ENCODE measurements around the gene CBARP. TPM values are rescaled to one million over a fixed set of nuclear protein-coding genes. Genes with fewer than 3 reads are reported as not detected.
A peak's percentile ranks its signal among the peaks of the same experiment; 100 is the strongest.

Gene CBARP
- total and polyA plus RNA-seq, 9 of the 15 experiments (the other 6 are each of a cell fraction or from before 2014, with no cell fraction given), result 0.03 to 8.9 (median 1.2) TPM; not detected in 1

DNA sequence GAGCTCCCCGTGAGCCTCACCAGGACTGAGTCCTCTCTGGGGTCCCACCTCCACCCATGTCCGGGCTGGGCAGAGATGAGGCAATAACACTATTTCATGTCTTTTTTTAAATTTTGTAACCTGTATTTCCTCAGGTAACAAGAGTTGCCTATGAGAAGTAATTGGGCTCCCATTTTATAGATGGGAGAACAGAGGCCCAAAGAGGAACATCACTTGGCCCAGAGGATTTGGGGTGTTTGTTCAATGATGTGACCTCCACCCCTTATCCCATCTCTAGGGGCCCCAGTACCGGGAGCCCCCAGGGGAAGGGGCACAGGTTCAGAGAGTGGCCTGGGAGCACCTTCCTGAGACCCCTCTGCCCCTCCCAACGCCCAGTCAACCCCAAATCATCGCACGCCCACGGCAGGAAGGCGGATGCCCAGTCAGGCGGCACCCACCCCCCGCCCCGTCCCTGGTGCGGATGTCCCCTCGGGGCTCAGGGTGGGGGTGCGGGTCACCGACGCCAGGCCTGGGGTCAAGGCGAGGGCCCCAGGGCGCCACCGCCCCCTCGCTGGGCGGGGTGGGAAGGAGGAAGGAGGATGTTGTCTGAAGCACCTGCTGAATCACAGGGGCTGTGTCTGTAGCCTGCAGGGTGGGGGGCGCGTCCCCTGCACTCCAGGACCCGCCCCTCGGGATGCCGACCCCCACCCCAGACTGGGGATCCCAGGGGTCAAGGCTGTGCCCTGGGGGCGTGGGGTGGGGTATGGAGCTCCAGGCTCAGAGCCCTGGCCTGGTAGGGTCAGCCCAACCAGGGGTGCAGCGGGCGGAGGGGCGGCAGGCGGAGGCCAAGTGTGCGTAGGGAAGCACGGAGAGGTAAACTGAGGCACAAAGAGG is 22.3 kb upstream of the CBARP start (continued):
- no peak for TF ChIP-seq CBX2 (IDR thresholded peaks at IDR 0.05; ENCODE audit: insufficient read depth, low read length, poor library complexity, severe bottlenecking)
- TF ChIP-seq NFE2L1 (tag; IDR thresholded peaks at IDR 0.05; ENCODE audit: borderline replicate concordance, low read depth), result no peak
- TF ChIP-seq JUN (IDR thresholded peaks at IDR 0.05; ENCODE audit: borderline replicate concordance, low read depth, low read length), result no peak
- 0 out of 2 replicates have a peak, but pooled peaks have one; percentile 61 for TF ChIP-seq JUN (CRISPR knock-in tag; IDR thresholded peaks at IDR 0.05; ENCODE audit: borderline replicate concordance)
- TF ChIP-seq HDAC2 (IDR thresholded peaks at IDR 0.05), result peak; percentile 45
- 0 out of 2 replicates have a peak, but pooled peaks have one; percentile 36 for TF ChIP-seq ETV1 (tag; conservative IDR thresholded peaks at IDR 0.05; ENCODE audit: low read depth)
- TF ChIP-seq ZNF143 (CRISPR knock-in tag; IDR thresholded peaks at IDR 0.05), result peak; percentile 43; the same call in 1 of the 2 replicates
- TF ChIP-seq SREBF1 (IDR thresholded peaks at IDR 0.05; ENCODE audit: borderline replicate concordance, low read depth, low read length), result no peak
- 0 out of 2 replicates have a peak, but pooled peaks have one; percentile 28 for TF ChIP-seq SMARCA5 (IDR thresholded peaks at IDR 0.05)
- TF ChIP-seq BCOR (IDR thresholded peaks at IDR 0.05), result peak; percentile 89
- TF ChIP-seq ZNF140 (CRISPR knock-in tag; IDR thresholded peaks at IDR 0.05), result no peak
- peak; percentile 48 for TF ChIP-seq RBFOX2 (IDR thresholded peaks at IDR 0.05; ENCODE audit: low read depth, low read length)
- peak in 1 of 2 experiments; percentile 69; a peak in 1 of 4 replicates for TF ChIP-seq RCOR1 (IDR thresholded peaks at IDR 0.05; ENCODE audit: borderline replicate concordance in 1 of 2, low read depth in 2 of 2, low read length in 2 of 2)
- TF ChIP-seq HIVEP1 (CRISPR knock-in tag; IDR thresholded peaks at IDR 0.05), result no peak
- TF ChIP-seq, protein P1, sequence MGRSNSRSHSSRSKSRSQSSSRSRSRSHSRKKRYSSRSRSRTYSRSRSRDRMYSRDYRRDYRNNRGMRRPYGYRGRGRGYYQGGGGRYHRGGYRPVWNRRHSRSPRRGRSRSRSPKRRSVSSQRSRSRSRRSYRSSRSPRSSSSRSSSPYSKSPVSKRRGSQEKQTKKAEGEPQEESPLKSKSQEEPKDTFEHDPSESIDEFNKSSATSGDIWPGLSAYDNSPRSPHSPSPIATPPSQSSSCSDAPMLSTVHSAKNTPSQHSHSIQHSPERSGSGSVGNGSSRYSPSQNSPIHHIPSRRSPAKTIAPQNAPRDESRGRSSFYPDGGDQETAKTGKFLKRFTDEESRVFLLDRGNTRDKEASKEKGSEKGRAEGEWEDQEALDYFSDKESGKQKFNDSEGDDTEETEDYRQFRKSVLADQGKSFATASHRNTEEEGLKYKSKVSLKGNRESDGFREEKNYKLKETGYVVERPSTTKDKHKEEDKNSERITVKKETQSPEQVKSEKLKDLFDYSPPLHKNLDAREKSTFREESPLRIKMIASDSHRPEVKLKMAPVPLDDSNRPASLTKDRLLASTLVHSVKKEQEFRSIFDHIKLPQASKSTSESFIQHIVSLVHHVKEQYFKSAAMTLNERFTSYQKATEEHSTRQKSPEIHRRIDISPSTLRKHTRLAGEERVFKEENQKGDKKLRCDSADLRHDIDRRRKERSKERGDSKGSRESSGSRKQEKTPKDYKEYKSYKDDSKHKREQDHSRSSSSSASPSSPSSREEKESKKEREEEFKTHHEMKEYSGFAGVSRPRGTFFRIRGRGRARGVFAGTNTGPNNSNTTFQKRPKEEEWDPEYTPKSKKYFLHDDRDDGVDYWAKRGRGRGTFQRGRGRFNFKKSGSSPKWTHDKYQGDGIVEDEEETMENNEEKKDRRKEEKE (IDR thresholded peaks at IDR 0.05; ENCODE audit: borderline replicate concordance in 1 of 2, control insufficient read depth in 1 of 2, low read depth in 2 of 2, low read length in 1 of 2), result no peak
- TF ChIP-seq CEBPG (CRISPR knock-in tag; IDR thresholded peaks at IDR 0.05), result peak; percentile 37; the same call in 1 of the 2 replicates
- peak; percentile 26 to 31; a peak in 1 of 4 replicates for TF ChIP-seq CEBPG (tag; conservative IDR thresholded peaks at IDR 0.05 in 1 of 2, IDR thresholded peaks at IDR 0.05 in 1 of 2)
- TF ChIP-seq HNRNPK (IDR thresholded peaks at IDR 0.05; ENCODE audit: low read depth, low read length, poor library complexity, severe bottlenecking), result no peak
- peak; percentile 82 for TF ChIP-seq POLR2G (IDR thresholded peaks at IDR 0.05; ENCODE audit: low read depth, low read length)
- TF ChIP-seq RAD51 (IDR thresholded peaks at IDR 0.05; ENCODE audit: borderline replicate concordance, low read depth), result no peak
- no peak for TF ChIP-seq SAP30 (IDR thresholded peaks at IDR 0.05; ENCODE audit: borderline replicate concordance, insufficient read depth, low read depth, low read length, poor library complexity, severe bottlenecking)

All from K562 (cell line).